H1 (cell line): ENCODE data around the gene RWDD4. TPM values are rescaled to one million over a fixed set of nuclear protein-coding genes. Genes with fewer than 3 reads are reported as not detected.

ENCODE experiments used
- BRCA1 ChIP-seq: IDR thresholded peaks from 2 replicates; pipeline ENCODE4 v1.6.1; 2012; ENCODE audit warnings: low read depth, low read length, improper control_type of control experiment
- JUN ChIP-seq: IDR thresholded peaks from 2 replicates; pipeline ENCODE4 v1.6.1; 2011; ENCODE audit warnings: low read depth, mild to moderate bottlenecking, improper control_type of control experiment, low read length
- MAFK ChIP-seq: IDR thresholded peaks from 2 replicates; pipeline ENCODE4 v1.6.1; 2012; ENCODE audit warnings: low read depth, mild to moderate bottlenecking, improper control_type of control experiment, low read length
- PHF8 ChIP-seq: fragments of 200-600 bp; sonication (generic); conservative IDR thresholded peaks from 2 replicates; pipeline ENCODE4 v1.7.1; 2012; ENCODE audit warnings: low read depth, mild to moderate bottlenecking, inconsistent platforms, low read length, moderate library complexity
- SP1 ChIP-seq: IDR thresholded peaks from 2 replicates; pipeline ENCODE4 v1.6.1; 2011; ENCODE audit warnings: low read depth, low read length
- YY1 ChIP-seq: IDR thresholded peaks from 2 replicates; pipeline ENCODE4 v1.6.1; 2011; ENCODE audit warnings: low read depth, mild to moderate bottlenecking, low read length
- polyA plus RNA-seq, 7 experiments: library from polyadenylated mRNA; depleted of rRNA in 3 of 7; stranded (reverse) in 5 of 7; unstranded in 2 of 7; fragments of >200 nt in 5 of 7; fragments of 200-250 nt in 2 of 7; gene quantifications; 1 replicate in 5 of 7; 2 replicates in 1 of 7; 4 replicates in 1 of 7; pipeline versions ENCODE4 v1.2.1 to v1.2.3, GENCODE V29; 2011 to 2013; ENCODE audit warnings: missing spikeins in 2 of 7, mixed read lengths in 2 of 7
- total RNA-seq: library from RNA; stranded (reverse); fragmentation: NEBNext Ultra II Directional; extraction: Animal tissue kit (Norgen Biotek cat#: 25700); gene quantifications from 2 replicates; pipeline ENCODE4 v1.2.1, GENCODE V29; 2021

RWDD4 gene
- total and polyA plus RNA-seq, 2 of the 8 experiments (the other 6 are each of a cell fraction or from before 2014, with no cell fraction given): 5.4 to 18.9 TPM

DNA sequence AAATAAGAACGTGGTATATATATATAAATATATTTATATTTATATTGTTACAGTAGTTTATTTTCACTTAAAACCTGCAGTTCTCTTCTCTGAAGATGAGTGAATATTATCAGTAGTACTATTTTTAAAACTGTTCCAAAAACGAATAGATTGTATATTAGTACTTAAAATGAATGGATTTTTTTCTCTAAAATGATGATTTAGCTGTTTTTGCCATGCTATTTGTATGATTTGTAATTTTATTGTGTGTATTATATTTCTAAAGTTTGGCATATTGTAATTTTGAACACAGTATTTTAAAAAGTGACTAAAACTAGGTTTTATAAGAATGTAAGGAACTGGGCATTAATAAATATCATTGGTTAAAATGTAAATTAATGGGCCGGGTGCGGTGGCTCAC is 22.1 kb upstream of the RWDD4 start (continued):
- TF ChIP-seq MAFK (no peak), YY1 (no peak), JUN (no peak), SP1 (no peak), BRCA1 (no peak), PHF8 (no peak)
